Kidney epithelial cell (primary cell): ENCODE measurements around the gene SOX2. TPM values are rescaled to one million over a fixed set of nuclear protein-coding genes. Genes with fewer than 3 reads are reported as not detected.

Experiments
- DNase-seq: peaks from one replicate; pipeline ENCODE4 v3.0.0-alpha.2; 2010; ENCODE audit warnings: low read depth
- H3K27me3 ChIP-seq: 2 replicates; pipeline ENCODE4 v1.6.0; 2011; ENCODE audit warnings: low read length; ENCODE audit not compliant: control insufficient read depth, insufficient read depth
- H3K36me3 ChIP-seq: 2 replicates; pipeline ENCODE4 v1.5.1; 2011; ENCODE audit warnings: low read length; ENCODE audit not compliant: control insufficient read depth, insufficient read depth
- H3K4me3 ChIP-seq: 2 replicates; pipeline ENCODE4 v1.5.1; 2011; ENCODE audit warnings: low read depth, mild to moderate bottlenecking, control low read depth, low read length
- total RNA-seq: library from RNA; depleted of rRNA; stranded (reverse); fragments of >200 nt; gene quantifications from 2 replicates; pipeline ENCODE4 v1.2.3, GENCODE V29; 2015
- TF ChIP-seq, protein P1 (sequence below): IDR thresholded peaks from 2 replicates; pipeline ENCODE4 v1.5.1; 2011; ENCODE audit warnings: mild to moderate bottlenecking, moderate library complexity, low read length, control low read depth, inconsistent platforms; ENCODE audit not compliant: insufficient read depth, poor library complexity, severe bottlenecking

Gene SOX2
- total RNA-seq, 1 donor from 2014 or later = not detected

DNA sequence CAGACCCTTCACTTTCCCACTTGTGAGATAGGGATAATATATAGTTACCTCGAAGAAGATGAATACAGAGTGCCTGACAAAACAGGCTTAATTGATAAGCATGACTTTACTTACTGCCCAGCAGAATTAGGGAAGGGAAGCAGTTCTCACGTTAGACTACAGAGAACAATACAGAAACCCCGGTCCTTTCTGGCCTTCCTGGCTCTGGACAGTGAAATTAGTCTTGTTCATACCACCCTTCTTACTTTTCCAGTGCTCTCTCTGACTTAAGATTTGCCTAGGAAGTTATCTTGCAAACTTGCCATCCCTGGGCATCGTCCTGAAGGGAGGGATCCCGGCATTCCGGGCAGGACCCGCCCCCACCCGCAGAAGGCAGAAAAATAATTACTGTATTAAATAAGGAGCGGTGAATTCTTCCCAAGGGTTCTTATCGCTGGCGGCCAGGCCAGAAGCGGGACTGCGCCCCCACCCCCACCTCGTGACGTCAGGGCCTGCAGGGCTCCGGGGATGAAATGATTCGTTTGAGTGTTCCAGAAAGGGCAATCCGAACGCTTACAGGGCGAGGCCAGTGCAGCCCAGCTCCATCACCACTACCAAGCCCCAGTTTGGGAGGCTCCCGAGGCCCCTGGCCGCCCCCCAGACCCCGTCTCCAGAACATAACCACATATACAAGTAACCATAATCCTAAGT lies 8.4 kb downstream of the SOX2 start:
- TF ChIP-seq, protein P1, sequence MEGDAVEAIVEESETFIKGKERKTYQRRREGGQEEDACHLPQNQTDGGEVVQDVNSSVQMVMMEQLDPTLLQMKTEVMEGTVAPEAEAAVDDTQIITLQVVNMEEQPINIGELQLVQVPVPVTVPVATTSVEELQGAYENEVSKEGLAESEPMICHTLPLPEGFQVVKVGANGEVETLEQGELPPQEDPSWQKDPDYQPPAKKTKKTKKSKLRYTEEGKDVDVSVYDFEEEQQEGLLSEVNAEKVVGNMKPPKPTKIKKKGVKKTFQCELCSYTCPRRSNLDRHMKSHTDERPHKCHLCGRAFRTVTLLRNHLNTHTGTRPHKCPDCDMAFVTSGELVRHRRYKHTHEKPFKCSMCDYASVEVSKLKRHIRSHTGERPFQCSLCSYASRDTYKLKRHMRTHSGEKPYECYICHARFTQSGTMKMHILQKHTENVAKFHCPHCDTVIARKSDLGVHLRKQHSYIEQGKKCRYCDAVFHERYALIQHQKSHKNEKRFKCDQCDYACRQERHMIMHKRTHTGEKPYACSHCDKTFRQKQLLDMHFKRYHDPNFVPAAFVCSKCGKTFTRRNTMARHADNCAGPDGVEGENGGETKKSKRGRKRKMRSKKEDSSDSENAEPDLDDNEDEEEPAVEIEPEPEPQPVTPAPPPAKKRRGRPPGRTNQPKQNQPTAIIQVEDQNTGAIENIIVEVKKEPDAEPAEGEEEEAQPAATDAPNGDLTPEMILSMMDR = no peak
- DNase-seq = no peak
- H3K36me3 ChIP-seq = no peaks in the 10 kb centered on the region
- H3K4me3 ChIP-seq = no peak overlapping the region
- peaks cover 88% of the 10 kb centered on the region for H3K27me3 ChIP-seq

DNA sequence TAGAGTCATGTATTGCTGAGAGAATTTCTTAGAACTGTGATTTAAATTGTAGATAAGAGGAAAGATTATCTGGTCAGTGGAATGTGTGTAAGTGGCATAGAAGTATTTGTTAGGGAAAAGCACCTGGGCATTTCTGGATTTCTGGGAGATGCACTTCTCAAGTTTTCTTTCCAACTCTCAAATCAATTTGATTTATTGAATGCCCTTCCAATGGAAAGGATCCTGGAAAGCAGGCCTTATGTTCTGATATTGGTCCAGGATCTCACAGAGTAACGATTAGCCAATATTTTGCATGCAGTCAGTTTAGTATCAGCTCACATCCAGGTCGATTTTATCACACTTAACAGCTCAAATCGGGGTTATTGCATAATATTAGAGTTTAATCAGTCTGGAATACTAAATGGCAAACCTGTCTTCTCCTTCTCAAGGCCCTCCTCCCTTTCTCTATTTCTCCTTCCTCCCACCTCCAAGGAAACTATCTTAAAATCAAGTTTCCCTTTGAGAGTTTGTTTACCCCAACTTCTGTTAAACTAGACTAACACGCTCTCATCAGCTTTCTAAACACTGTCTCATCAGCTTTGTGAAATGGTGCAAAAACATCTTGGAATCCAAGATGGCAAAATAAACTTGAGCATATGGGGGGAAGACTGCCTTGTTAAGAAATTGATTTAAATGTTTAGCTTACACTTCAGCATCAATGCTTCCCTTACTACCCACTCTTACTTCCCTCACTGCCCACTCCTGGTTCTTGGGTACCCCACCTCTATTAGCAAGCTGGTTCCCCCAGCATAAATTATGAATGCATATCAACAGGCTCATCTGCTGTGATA lies 9.5 kb downstream of the SOX2 start:
- TF ChIP-seq, protein P1 = no peak
- DNase-seq = no peak
- H3K27me3 ChIP-seq = peaks cover 94% of the 10 kb centered on the region
- H3K36me3 ChIP-seq = no peaks in the 10 kb centered on the region
- H3K4me3 ChIP-seq = no peak overlapping the region

DNA sequence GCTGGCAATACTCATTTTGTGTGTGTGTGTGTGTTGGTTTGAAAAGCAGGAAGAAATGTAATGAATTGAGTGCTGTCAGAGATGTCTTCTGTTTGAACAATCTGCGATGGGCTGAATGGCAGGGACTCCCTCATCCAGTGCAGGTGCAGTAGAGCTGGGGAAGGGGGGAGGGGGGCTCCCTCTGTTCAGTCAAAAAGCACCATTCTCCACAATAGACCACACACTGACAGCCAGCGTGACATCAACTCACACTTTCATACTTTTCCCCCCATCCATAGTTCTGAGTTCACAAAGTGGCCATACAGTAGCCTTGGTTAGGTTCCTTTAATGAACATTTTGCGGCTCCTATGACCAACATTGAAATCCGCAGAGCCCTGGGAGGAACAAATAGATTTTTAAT lies 10.4 kb downstream of the SOX2 start:
- H3K36me3 ChIP-seq = no peaks in the 10 kb centered on the region
- DNase-seq = no peak
- no peak overlapping the region for H3K4me3 ChIP-seq
- TF ChIP-seq, protein P1 = no peak
- H3K27me3 ChIP-seq = peaks cover 96% of the 10 kb centered on the region

DNA sequence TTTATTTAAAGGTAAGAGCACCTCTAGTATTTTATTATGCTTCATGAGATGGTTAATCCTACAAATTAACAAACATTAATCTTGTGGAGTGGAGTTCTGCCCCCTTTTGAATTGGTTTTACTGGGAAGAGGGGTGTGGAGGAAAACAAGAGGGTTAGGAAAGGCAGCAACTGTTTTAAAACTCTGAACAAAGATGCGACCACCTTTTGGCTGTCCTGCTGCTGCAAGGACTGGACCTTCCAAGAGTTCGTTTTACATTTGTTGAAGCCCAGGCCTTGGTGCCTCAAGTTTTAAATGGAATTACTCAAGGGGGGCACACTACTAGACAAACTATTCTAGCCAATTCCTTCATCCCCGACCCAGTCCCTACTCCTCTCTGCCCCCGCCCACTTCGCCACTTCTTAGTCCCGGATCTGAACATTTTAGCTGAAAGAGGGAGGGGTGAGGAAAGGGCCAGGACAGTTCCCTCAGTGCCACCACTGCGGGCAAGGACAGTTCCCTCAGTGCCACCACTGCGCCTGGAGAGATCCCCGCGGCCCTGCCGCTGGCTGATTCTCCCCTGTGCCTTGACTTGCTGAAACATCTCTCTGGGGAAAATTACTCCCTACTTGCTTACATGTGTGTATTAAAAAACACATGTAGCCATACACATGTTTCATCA lies 11.2 kb downstream of the SOX2 start:
- Histone ChIP-seq H3K36me3 (no peaks in the 10 kb centered on the region), H3K27me3 (peaks cover 97% of the 10 kb centered on the region), H3K4me3 (no peak overlapping the region)
- TF ChIP-seq, protein P1 = no peak
- no peak for DNase-seq

DNA sequence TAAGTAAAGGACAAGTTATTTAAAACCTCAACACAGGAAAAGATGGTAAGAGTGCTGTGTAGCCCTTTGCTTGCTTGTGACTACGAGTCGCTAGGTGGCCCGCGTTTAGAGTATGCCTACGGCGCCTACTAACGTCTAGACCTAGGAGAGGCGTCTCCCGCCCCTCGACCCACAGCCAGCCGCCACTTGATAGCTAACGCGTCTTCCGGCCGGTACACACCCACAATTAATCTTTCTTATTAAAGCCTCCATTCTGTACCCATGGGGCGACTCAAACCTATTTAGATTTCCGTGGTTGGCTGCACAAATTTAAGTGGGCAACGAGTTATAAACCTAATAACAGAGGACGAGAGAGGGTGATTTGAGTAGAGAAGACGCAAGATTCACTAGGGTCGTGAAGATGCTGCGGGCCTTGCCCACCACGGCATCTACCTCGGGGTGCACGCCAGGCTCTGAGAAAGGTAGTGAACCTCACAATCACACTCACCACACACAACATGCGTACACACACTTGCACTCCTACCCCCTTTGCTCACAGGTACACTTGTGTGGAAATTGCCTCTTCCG lies 12.0 kb downstream of the SOX2 start:
- TF ChIP-seq, protein P1 = no peak
- H3K4me3 ChIP-seq = no peak overlapping the region
- no peak for DNase-seq
- peaks cover 96% of the 10 kb centered on the region for H3K27me3 ChIP-seq
- H3K36me3 ChIP-seq = no peaks in the 10 kb centered on the region
